Measurements from ENCODE around the gene WNT10A. TPM values are rescaled to one million over a fixed set of nuclear protein-coding genes. Genes with fewer than 3 reads are reported as not detected.

Gene WNT10A
- total and polyA plus RNA-seq, 10 of the 15 experiments (the other 5 are each of a cell fraction or from before 2014, with no cell fraction given) = 0.61 to 45.0 (median 6.9) TPM

DNA sequence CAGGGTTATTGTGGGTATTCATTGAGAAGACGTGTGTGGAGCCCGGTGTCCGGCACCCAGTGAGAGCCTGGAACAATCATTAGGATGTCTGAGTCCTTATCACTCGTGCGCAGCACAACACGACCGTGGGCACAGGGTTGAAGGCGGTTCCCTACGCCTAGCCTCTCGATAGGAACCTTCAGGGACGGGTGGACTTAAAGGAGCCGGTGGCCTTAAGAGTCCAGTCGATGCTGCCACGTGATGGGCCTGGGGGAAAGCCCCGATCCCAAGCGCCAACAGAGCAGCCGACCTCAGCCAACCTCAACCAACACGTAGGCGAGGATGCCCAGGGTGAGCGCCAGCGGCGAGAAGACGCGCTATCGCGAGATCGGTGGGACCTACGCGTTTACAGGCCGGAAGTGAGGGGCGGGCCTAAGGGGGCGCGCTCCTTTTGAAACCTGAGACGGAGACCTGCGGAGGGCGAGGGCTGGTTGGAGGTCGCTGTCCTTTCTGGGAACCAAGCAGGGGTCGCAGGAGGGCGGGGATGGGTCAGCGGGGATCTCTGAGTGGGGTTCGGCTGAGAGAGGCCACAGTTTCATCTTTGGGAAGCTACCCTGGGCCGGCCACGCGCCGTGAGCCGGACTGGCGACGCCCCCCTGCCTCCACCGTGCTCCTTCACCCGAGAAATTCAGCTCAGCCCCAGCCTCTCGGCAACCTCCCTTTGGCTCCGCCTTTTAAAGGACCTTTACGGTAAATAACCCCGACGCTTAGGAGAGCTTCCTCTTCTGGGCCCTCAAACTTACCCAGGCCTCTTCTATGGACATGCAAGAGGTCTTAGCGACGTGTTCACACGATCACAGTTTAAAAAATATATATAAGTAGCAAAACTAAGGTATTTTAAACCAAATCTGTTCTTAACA lies 28.3 kb downstream of the WNT10A start:
- FAIRE-seq (peak; percentile 85), DNase-seq (ENCODE audit: low read depth, low spot score) (peak; percentile 89), ATAC-seq (peak; percentile 97)
- ChIA-PET RAD21 (ENCODE audit: unreplicated experiment) (interaction anchor here (0.9 to 4.8 kb wide), 5 partner anchors 10 to 32 kb away, joined by 3 to 40 read pairs (median 5); no protein-coding TSS in a partner anchor), SMC1A (ENCODE audit: uncharacterized antibody, unreplicated experiment) (interaction anchor here (0.9 to 7.1 kb wide), 7 partner anchors 11 to 201 kb away, joined by 3 to 59 read pairs (median 4); no protein-coding TSS in a partner anchor), CTCF (interaction anchor here (1.1 to 22.2 kb wide), 8 partner anchors 10 to 249 kb away, joined by 3 to 1364 read pairs (median 5); partner anchors contain the start of genes BCS1L, CDK5R2, WNT10A and ZNF142), POLR2A (interaction anchor here (0.5 to 0.9 kb wide), 2 partner anchors 595 to 622 kb away, joined by 5 read pairs; no protein-coding TSS in a partner anchor)
- no peaks in the 10 kb centered on the region; the same call in 2 of the 3 replicates for H3K9me3 ChIP-seq (replicated peaks; ENCODE audit: control insufficient read depth, insufficient read depth, low read length)
- H3K4me1 ChIP-seq (ENCODE audit: control insufficient read depth, insufficient read depth, low read length) = peaks cover 8% of the 10 kb centered on the region
- peak overlapping the region; percentile 90 for H3K4me2 ChIP-seq (ENCODE audit: control insufficient read depth, insufficient read depth)
- no peaks in the 10 kb centered on the region; the same call in 1 of the 2 replicates for H3K79me2 ChIP-seq (ENCODE audit: control insufficient read depth, insufficient read depth, low read length)
- H3K36me3 ChIP-seq (ENCODE audit: control insufficient read depth in 2 of 2, insufficient read depth in 2 of 2, low read length in 1 of 2) = no peaks in the 10 kb centered on the region
- no peaks in the 10 kb centered on the region for H3K27me3 ChIP-seq (replicated peaks in 1 of 2; ENCODE audit: control insufficient read depth in 2 of 2, insufficient read depth in 2 of 2, low read length in 1 of 2)
- intact Hi-C loops (cut with micrococcal nuclease; ENCODE audit: unreplicated experiment) = no loop called here
- TSS peak; percentile 86 for BruUV-seq (replicated peaks)
- H4K20me1 ChIP-seq (ENCODE audit: control insufficient read depth, insufficient read depth) = no peaks in the 10 kb centered on the region
- H3K27ac ChIP-seq (ENCODE audit: control insufficient read depth, insufficient read depth) = peak overlapping the region; percentile 63
- peak overlapping the region; percentile 63 for H2AFZ ChIP-seq (ENCODE audit: control insufficient read depth, low read depth, low read length)
- WGBS (ENCODE audit: insufficient coverage, insufficient replicate concordance, low lambda C conversion rate, missing lambda C conversion rate) = under 1% methylated on average over 53 of the region's 58 CpGs
- H3K4me3 ChIP-seq = peak overlapping the region; percentile 73
- in situ Hi-C loops (cut with MboI) = no loop called here
- H3K9ac ChIP-seq (ENCODE audit: control insufficient read depth, insufficient read depth, low read length) = peak overlapping the region; percentile 69
- peak; percentile 81 for TF ChIP-seq MXI1 (IDR thresholded peaks at IDR 0.05; ENCODE audit: low read depth, low read length)
- no peak for TF ChIP-seq MTA2 (IDR thresholded peaks at IDR 0.05; ENCODE audit: low read depth)
- peak; percentile 28 for TF ChIP-seq SIX5 (IDR thresholded peaks at IDR 0.05; ENCODE audit: low read depth, low read length, severe bottlenecking)
- no peak for TF ChIP-seq CBX5 (IDR thresholded peaks at IDR 0.05; ENCODE audit: low read depth)
- TF ChIP-seq EGR1 (IDR thresholded peaks at IDR 0.05; ENCODE audit: borderline replicate concordance in 1 of 2, low read depth in 2 of 2, low read length in 2 of 2) = peak in 1 of 2 experiments; percentile 46; a peak in 1 of 3 replicates
- TF ChIP-seq, protein P1, sequence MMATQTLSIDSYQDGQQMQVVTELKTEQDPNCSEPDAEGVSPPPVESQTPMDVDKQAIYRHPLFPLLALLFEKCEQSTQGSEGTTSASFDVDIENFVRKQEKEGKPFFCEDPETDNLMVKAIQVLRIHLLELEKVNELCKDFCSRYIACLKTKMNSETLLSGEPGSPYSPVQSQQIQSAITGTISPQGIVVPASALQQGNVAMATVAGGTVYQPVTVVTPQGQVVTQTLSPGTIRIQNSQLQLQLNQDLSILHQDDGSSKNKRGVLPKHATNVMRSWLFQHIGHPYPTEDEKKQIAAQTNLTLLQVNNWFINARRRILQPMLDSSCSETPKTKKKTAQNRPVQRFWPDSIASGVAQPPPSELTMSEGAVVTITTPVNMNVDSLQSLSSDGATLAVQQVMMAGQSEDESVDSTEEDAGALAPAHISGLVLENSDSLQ (IDR thresholded peaks at IDR 0.05) = peak; percentile 53; the same call in 1 of the 2 replicates
- TF ChIP-seq CEBPB (IDR thresholded peaks at IDR 0.05; ENCODE audit: borderline replicate concordance in 1 of 2, low read depth in 2 of 2, low read length in 2 of 2) = no peak
- TF ChIP-seq SMAD5 (IDR thresholded peaks at IDR 0.05; ENCODE audit: low read depth) = 0 out of 2 replicates have a peak, but pooled peaks have one; percentile 41
- 0 out of 4 replicates have a peak, but pooled peaks of 1 of the 2 experiments have one; percentile 22 for TF ChIP-seq EP300 (IDR thresholded peaks at IDR 0.05; ENCODE audit: borderline replicate concordance in 1 of 2, control insufficient read depth in 1 of 2, low read depth in 2 of 2, low read length in 2 of 2)
- TF ChIP-seq HCFC1 (IDR thresholded peaks at IDR 0.05; ENCODE audit: low read length) = peak; percentile 14; the same call in 1 of the 2 replicates
- peak; percentile 48; the same call in 1 of the 2 replicates for TF ChIP-seq DPF2 (IDR thresholded peaks at IDR 0.05)
- peak; percentile 71 for TF ChIP-seq LARP7 (IDR thresholded peaks at IDR 0.05)
- TF ChIP-seq IKZF1 (conservative IDR thresholded peaks at IDR 0.05) = peak; percentile 62; the same call in 1 of the 2 replicates
- TF ChIP-seq NFYA (IDR thresholded peaks at IDR 0.05; ENCODE audit: borderline replicate concordance, low read depth, low read length) = no peak
- TF ChIP-seq ZNF207 (IDR thresholded peaks at IDR 0.05; ENCODE audit: borderline replicate concordance) = peak; percentile 17; the same call in 1 of the 2 replicates
- TF ChIP-seq, protein P2, sequence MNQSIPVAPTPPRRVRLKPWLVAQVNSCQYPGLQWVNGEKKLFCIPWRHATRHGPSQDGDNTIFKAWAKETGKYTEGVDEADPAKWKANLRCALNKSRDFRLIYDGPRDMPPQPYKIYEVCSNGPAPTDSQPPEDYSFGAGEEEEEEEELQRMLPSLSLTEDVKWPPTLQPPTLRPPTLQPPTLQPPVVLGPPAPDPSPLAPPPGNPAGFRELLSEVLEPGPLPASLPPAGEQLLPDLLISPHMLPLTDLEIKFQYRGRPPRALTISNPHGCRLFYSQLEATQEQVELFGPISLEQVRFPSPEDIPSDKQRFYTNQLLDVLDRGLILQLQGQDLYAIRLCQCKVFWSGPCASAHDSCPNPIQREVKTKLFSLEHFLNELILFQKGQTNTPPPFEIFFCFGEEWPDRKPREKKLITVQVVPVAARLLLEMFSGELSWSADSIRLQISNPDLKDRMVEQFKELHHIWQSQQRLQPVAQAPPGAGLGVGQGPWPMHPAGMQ (IDR thresholded peaks at IDR 0.05; ENCODE audit: borderline replicate concordance) = peak; percentile 89
- TF ChIP-seq HDGF (IDR thresholded peaks at IDR 0.05) = 0 out of 2 replicates have a peak, but pooled peaks have one; percentile 73
- TF ChIP-seq, protein P3, sequence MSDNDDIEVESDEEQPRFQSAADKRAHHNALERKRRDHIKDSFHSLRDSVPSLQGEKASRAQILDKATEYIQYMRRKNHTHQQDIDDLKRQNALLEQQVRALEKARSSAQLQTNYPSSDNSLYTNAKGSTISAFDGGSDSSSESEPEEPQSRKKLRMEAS (IDR thresholded peaks at IDR 0.05; ENCODE audit: low read depth, low read length) = peak; percentile 36

All from GM12878 (cell line).